Measurements from ENCODE around the gene TMEM38B.
"Not testable (repeated sequence)": the region's sequence is repeated elsewhere in the genome, so short reads cannot be mapped to it uniquely, and the experiment has no call there.

The TMEM38B gene

DNA sequence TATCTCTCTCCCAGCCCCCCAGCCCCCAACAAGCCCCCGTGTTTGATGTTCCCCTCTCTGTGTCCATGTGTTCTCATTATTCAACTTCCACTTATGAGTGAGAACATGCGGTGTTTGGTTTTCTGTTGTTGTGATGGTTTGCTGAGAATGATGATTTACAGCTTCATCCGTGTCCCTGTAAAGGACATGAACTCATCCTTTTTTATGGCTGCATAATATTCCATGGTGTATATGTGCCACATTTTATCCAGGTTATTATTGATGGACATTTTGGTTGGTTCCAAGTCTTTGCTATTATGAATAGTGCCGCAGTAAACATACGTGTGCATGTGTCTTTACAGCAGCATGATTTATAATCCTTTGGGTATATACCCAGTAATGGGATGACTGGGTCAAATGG lies 33.9 kb downstream of the TMEM38B start:
- DNase-seq: not testable (repeated sequence)

DNA sequence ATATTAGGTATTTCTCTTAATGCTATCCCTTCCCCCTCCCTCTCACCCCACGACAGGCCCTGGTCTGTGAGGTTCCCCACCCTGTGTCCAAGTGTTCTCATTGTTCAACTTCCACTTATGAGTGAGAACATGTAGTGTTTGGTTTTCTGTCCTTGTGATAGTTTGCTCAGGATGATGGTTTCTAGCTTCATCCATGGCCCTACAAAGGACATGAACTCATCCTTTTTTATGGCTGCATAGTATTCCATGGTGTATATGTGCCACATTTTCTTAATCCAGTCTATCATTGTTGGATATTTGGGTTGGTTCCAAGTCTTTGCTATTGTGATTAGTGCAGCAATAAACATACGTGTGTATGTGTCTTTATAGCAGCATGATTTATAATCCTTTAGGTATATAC lies 37.1 kb downstream of the TMEM38B start:
- not testable (repeated sequence) for DNase-seq

DNA sequence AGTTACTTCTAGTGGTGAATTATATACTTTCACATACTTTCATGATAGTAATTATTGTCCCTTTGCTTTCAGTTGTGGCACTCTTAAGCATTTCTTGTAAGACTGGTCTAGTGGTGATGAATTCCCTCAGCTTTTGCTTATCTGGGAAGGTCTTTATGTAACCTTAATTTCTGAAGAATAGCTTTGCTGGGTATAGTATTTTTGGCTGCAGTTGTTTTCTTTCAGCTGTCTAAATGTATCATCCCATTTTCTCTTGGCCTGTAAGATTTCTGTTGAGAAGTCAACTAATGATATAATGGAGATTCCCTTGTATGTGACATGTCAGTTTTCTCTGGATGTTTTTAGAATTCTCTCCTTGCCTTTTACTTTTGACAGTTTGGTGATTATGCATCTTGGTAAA lies 41.0 kb downstream of the TMEM38B start:
- DNase-seq: no peak

DNA sequence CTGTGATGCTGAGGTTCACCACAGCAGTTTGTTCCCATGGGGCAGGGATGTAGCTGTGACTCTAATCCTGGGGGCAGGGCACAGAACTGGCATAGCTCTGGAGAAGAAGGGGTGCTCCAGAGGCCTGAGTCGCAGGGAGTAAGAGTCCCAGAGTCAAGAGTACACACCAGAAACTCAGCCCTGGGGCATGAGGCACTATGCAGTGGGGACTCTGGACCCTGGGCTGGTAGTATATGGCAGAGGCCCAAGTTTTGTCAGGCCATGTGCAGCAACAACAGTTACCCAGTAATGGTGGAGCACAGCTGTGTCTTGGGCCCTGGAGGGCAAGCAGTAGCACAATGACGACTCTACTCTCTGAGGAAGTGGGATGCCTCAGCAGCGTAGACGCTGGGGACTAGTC lies 42.9 kb downstream of the TMEM38B start:
- no peak for DNase-seq

DNA sequence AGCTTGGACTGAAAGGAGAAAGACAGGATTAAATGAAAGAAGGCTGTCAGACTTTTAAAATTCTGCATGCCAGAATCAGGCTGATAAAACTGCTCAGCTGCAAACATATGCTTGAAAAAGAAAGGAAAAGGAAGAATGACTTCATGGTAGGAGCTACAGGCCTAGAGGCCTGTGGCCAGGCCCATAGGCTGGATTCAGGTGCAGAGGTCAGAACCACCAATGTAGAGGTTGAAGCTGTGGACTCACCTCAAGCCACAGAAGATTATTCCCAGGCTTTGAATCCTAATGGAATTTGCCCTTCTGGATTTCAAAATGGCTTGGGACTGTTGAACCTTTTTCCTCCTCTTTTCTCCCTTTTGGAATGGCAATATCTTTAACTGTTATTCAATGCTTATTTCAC lies 47.7 kb downstream of the TMEM38B start:
- DNase-seq: no peak

DNA sequence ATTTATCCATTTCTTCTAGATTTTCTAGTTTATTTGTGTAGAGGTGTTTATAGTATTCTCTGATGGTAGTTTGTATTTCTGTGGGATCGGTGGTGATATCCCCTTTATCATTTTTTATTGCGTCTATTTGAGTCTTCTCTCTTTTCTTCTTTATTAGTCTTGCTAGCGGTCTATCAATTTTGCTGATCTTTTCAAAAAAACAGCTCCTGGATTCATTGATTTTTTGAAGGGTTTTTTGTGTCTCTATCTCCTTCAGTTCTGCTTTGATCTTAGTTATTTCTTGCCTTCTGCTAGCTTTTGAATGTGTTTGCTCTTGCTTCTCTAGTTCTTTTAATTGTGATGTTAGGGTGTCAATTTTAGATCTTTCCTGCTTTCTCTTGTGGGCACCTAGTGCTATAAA lies 53.0 kb downstream of the TMEM38B start:
- not testable (repeated sequence) for DNase-seq

DNA sequence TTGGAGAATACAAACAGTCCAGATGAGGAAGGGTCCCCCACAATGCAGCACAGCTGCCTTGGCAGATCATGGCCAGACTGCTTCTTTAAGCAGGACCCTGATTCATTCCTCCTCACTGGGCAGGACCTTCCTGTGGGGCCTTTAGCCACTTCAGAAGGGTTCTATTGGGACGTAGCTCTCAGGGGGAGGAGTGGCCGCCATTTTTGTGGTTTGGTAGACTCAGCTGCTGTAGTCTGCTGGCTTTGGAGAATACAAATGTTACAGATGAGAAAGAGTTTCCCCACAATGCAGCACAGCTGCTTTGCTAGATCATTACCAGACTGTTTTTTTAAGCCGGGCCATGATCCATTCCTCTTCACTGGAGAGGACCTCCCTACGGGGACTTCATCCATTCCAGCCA lies 57.4 kb downstream of the TMEM38B start:
- DNase-seq: no peak

DNA sequence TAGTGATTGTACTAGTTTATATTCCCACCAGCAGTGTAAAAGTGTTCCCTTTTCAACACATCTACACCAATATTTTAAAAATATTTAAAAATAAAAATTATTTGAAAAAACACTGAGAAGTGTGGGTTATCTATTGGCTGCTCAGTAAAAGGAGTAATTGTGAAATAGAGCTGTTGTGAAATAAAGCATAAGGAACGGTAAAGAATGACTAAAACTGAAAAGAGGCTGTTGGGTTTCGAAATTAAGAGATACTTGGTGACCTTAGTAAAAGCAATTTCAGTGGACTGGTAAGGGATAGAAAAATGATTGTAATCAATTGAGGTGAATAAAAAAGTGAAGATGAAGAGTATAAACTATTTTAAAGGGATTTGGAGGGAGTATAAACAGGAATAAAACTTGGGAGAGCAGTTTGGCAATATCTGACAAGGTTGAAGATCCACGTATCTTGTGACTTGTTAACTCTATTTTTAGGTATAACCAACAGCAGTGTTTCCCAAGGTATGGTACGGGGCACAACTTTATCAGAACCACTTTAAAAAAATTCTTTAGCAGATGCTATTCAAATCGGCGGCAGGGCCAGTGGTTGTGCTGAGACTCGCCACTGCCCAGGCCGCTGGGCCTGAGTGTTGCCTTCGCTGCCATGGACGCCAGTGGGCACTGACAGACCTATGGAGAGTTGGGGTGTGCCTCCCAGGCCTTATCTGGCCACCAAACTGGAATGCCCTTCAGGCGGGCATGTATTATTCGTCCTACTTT lies 63.3 kb downstream of the TMEM38B start:
- no peak for DNase-seq

DNA sequence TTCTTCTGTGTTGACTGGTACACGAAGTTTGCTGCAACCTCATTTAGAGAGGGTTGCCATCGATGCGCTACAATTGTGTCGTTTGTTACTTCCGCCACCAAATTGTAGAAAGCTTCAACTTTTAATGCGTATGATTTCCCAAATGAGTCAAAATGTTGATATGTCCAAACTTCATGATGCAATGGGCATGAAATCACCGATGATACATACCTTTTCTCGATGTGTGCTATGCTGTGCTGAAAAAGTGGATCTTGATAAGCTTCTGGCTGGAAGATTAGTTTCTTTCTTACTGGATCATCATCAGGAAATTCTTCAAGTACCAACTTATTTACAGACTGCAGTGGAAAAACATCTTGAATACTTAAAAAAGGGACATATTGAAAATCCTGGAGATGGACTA lies 65.7 kb downstream of the TMEM38B start:
- no peak for DNase-seq

DNA sequence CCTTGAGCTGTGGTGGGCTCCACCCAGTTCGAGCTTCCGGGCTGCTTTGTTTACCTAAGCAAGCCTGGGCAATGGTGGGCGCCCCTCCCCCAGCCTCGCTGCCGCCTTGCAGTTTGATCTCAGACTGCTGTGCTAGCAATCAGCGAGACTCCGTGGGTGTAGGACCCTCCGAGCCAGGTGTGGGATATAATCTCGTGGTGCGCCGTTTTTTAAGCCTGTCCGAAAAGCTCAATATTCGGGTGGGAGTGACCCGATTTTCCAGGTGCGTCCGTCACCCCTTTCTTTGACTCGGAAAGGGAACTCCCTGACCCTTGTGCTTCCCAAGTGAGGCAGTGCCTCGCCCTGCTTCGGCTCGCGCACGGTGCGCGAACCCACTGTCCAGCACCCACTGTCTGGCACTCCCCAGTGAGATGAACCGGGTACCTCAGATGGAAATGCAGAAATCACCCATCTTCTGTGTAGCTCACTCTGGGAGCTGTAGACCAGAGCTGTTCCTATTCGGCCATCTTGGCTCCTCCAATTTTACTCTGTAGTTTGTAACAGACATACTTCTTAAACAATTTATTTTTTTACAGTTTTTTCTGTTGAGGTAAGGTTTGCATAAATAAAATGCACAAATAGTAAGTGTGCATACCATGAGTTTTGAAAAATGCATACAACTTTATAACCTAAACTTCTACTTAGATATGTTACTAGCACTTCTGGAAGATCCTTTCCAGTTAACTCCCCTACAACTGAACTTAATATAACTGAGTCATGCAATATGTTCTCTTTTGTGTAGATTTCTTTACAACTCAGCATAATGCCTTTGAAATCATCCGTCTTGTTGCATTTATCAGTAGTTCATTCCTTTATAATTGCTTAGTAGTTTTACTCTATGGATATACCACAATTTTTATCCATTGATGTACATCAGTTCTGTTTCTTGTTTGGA lies 88.5 kb downstream of the TMEM38B start:
- not testable (repeated sequence) for DNase-seq

DNA sequence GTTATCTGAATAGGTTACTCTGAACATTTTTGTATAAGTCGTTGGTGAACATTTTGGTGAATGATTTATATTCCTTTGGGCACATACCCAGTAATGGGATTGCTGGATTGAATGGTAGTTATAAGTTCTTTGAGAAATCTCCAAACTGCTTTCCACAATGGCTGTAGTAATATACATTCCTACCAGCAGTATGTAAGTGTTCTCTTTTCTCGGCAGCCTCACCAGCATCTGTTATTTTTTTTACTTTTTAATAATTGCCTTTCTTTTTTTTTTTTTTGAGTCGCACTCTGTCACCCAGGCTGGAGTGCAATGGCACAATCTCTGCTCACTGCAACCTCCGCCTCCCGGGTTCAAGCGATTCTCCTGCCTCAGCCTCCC lies 89.1 kb downstream of the TMEM38B start:
- DNase-seq: not testable (repeated sequence)

DNA sequence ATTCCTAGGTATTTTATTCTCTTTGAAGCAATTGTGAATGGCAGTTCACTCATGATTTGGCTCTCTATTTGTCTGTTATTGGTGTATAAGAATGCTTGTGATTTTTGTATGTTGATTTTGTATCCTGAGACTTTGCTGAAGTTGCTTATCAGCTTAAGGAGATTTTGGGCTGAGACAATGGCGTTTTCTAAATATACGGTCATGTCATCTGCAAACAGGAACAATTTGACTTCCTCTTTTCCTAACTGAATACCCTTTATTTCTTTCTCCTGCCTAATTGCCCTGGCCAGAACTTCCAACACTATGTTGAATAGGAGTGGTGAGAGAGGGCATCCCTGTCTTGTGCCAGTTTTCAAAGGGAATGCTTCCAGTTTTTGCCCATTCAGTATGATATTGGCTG lies 92.5 kb downstream of the TMEM38B start:
- DNase-seq: not testable (repeated sequence)

DNA sequence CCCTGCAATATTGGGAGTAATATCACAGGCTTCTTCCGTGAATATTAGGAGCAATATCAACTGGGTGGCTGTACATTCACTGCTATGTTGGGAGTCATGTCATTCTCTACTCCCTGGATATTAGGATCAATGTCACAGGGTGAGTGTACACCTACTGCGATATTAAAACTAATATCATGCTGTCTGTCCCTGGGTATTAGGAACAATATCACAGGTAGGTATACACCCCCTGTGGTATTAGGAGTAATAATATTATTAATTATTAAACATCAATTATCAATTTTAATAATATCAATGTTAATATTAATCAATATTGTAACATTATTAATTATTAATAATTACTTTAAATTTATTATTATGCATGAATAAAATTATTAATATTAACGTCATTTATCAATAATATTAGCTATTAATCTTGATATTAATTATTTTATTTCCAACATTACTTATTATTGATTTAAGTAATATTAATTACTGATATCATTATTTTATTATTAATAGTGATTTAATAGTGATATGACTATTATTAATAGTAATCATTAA lies 121.9 kb downstream of the TMEM38B start:
- no peak for DNase-seq

DNA sequence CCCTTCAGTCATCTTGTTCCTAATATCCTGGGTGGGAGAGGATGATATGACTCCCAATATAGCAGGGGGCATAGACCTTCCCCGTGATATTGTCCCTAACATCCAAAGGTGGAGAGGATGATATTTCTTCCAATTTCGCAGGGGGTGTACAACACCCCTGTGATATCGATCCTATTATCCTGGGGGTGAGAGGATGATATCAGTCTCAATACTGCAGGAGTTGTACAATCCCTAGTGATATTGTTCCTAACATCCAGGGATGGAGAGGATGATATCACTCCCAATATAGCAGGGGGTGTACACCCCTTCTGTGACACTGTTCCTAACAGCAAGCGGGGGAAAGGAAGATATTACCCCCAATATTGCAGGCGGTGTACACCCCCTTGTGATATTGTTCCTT lies 122.6 kb downstream of the TMEM38B start:
- no peak for DNase-seq

DNA sequence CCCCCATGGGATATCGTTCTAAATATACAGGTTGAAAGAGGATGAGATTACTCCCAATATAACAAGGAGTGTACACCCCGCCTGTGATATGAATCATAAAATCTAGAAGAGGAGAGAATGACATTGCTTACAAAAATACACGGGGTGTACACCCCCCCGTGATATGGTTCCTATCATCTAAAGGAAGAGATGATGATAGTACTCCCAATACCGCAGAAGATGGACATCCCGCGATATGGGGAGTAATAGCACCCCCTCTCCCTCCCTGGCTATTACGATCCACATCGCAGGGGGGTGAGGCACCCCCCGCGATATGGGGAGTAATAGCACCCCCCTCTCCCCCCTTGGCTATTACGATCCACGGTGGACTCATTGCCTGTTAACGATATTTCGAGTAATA lies 124.6 kb downstream of the TMEM38B start:
- no peak for DNase-seq

DNA sequence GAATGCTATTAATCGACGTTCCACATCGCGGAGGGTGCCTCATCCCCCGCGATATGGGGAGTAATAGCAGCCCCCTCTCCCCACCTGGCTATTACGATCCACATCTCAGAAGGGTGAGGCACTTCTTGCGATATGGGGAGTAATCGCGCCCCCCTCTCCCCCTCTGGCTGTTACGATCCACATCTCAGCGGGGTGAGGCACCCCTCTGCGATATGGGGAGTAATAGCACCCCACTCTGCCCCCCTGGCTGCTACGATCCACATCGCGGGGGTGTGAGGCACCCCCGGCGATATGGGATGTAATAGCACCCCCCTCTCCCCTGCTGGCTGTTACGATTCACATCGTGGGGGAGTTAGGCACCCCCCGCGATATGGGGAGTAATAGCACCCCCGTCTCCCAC lies 128.5 kb downstream of the TMEM38B start:
- no peak for DNase-seq

Measured in CD4-positive, alpha-beta T cell treated with Interleukin-21 for 1 hour (primary cell).